ENCODE measurements around the gene MALT1. TPM values are rescaled to one million over a fixed set of nuclear protein-coding genes. Genes with fewer than 3 reads are reported as not detected.

Gene MALT1
- total RNA-seq, 3 donors from 2014 or later (not counting 1 experiment from before 2014, with no cell fraction given): 49.8 to 55.8 (median 54.5) TPM

- ATAC-seq: no peak
- Histone ChIP-seq H3K36me3 (ENCODE audit: control insufficient read depth, insufficient read depth, low read length) (peaks cover 16% of the 10 kb centered on the region), H3K9me3 (ENCODE audit: control insufficient read depth, insufficient read depth, low read length) (no peaks in the 10 kb centered on the region), H3K4me1 (ENCODE audit: control insufficient read depth, insufficient read depth, low read length) (peaks cover 20% of the 10 kb centered on the region), H3K4me3 (ENCODE audit: low read length) (no peak overlapping the region), H3K27me3 (ENCODE audit: control insufficient read depth, insufficient read depth, low read length) (no peaks in the 10 kb centered on the region), H3K27ac (ENCODE audit: low read length) (no peak overlapping the region)
- WGBS (ENCODE audit: insufficient coverage): 78% methylated on average over 6 of the region's 6 CpGs
- Mint-ChIP-seq H3K27ac (peak overlapping the region; percentile 40 to 48), H3K4me1 (peaks cover 49 to 65% of the 10 kb centered on the region in 2 donors), H3K27me3 (ENCODE audit: low read depth in 2 of 2) (no peaks in the 10 kb centered on the region), H3K9me3 (no peaks in the 10 kb centered on the region), H3K4me3 (no peak overlapping the region), H3K36me3 (peaks cover 6% of the 10 kb centered on the region)
- DNase-seq: peak in 1 of 2 donors; percentile 54
- intact Hi-C loops (cut with micrococcal nuclease): no loop called here
- TF ChIP-seq CTCF (IDR thresholded peaks at IDR 0.05): no peak
Observed at GRCh38 chr18:58692422-58693185, 21.3 kb downstream of the MALT1 start.

DNA sequence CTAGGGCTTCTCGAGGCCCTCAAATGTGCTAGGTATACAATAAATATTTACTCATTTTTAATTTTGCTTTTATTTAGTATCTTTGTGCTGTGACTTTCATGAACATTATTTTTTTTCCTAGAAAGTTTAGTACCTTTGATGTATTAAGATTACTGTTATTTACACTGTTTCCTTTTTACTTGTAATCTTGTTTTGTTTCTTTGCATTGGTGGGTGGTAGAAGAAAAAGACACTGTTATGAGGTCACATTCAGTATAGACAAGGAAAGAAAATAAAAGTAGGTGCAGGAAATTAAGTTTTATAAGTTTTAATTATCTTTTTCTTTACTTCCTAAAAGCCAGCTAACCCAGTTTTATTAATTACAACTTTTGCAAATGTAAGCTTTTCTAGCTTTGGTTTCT, 23.0 kb downstream of the MALT1 start:
- H3K9me3 ChIP-seq (ENCODE audit: control insufficient read depth, insufficient read depth, low read length): no peaks in the 10 kb centered on the region
- peaks cover 8% of the 10 kb centered on the region for H3K4me1 ChIP-seq (ENCODE audit: control insufficient read depth, insufficient read depth, low read length)
- H3K4me3 Mint-ChIP-seq: no peak overlapping the region
- peaks cover 18% of the 10 kb centered on the region for H3K36me3 ChIP-seq (ENCODE audit: control insufficient read depth, insufficient read depth, low read length)
- H3K27ac Mint-ChIP-seq: peak overlapping the region; percentile 11 to 38
- ATAC-seq (no peak), DNase-seq (no peak)
- H3K4me1 Mint-ChIP-seq: peaks cover 39 to 54% of the 10 kb centered on the region in 2 donors
- H3K4me3 ChIP-seq (ENCODE audit: low read length): no peak overlapping the region
- no peaks in the 10 kb centered on the region for H3K27me3 Mint-ChIP-seq (ENCODE audit: low read depth in 2 of 2)
- peaks cover 8% of the 10 kb centered on the region for H3K36me3 Mint-ChIP-seq
- WGBS (ENCODE audit: insufficient coverage): no CpG with 5 or more reads among the region's 1 CpG
- no peak overlapping the region for H3K27ac ChIP-seq (ENCODE audit: low read length)
- no peaks in the 10 kb centered on the region for H3K27me3 ChIP-seq (ENCODE audit: control insufficient read depth, insufficient read depth, low read length)
- intact Hi-C loops (cut with micrococcal nuclease): no loop called here
- no peaks in the 10 kb centered on the region for H3K9me3 Mint-ChIP-seq
- no peak for TF ChIP-seq CTCF (IDR thresholded peaks at IDR 0.05)

DNA sequence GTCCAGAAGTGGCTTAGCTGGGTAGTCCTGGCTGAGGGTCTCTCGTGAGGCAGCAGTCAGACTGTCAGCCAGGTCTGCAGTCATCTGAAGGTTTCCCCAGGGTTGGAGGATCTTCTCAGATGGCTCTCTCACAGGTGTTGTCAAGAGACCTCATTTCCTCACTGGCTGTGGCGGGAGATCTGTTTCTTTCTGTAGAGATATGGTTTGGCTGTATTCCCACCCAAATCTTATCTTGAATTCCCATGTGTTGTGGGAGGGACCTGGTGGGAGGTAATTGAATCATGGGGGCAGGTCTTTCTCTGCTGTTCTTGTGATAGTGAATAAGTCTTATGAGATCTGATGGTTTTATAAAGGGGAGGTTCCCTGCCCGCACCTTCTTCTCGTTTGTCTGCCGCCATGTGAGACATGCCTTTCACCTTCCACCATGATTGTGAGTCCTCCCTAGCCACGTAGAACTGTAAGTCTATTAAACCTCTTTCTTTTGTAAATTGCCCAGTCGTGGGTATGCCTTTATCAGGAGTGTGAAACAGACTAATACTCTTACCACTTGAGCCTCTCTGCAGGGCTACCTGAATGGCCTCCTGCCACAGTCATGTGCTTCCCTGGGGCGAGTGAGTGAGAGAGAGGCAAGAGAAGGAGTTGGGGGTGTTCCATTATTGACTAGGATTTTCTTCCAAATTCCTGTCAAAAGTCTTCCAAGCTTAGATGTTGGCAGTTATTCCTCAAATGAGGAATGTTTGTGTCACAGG, 23.6 kb downstream of the MALT1 start:
- Histone ChIP-seq H3K4me1 (ENCODE audit: control insufficient read depth, insufficient read depth, low read length) (peaks cover 8% of the 10 kb centered on the region), H3K4me3 (ENCODE audit: low read length) (no peak overlapping the region), H3K27me3 (ENCODE audit: control insufficient read depth, insufficient read depth, low read length) (no peaks in the 10 kb centered on the region), H3K9me3 (ENCODE audit: control insufficient read depth, insufficient read depth, low read length) (no peaks in the 10 kb centered on the region), H3K27ac (ENCODE audit: low read length) (no peak overlapping the region), H3K36me3 (ENCODE audit: control insufficient read depth, insufficient read depth, low read length) (peaks cover 20% of the 10 kb centered on the region)
- Mint-ChIP-seq H3K9me3 (no peaks in the 10 kb centered on the region), H3K4me1 (peaks cover 39 to 49% of the 10 kb centered on the region in 2 donors), H3K27me3 (ENCODE audit: low read depth in 2 of 2) (no peaks in the 10 kb centered on the region), H3K27ac (peak overlapping the region in 1 of 2 donors; percentile 38), H3K36me3 (peaks cover 8% of the 10 kb centered on the region), H3K4me3 (no peak overlapping the region)
- WGBS (ENCODE audit: insufficient coverage): 88% methylated on average over 8 of the region's 8 CpGs
- TF ChIP-seq CTCF (IDR thresholded peaks at IDR 0.05): no peak
- ATAC-seq (no peak), DNase-seq (no peak)
- intact Hi-C loops (cut with micrococcal nuclease): no loop called here

All from natural killer cell (primary cell).